DOHH2 (cell line): ENCODE measurements around the gene GRM4.

Experiments used
- H3F3A ChIP-seq: fragments of 200-600 bp; sonication (generic), shearing (Covaris generic); 2 replicates; pipeline ENCODE4 v1.6.0; 2016; ENCODE audit warnings: antibody characterized with exemption, mild to moderate bottlenecking; ENCODE audit not compliant: control insufficient read depth, insufficient read depth
- H3K27ac ChIP-seq: fragments of 200-600 bp; sonication (generic); 2 replicates; pipeline ENCODE4 v1.5.1; 2014; ENCODE audit warnings: low read depth, mild to moderate bottlenecking, low read length, moderate library complexity
- H3K27me3 ChIP-seq: fragments of 200-600 bp; sonication (generic); 2 replicates; pipeline ENCODE4 v1.6.1; 2014; ENCODE audit warnings: mild to moderate bottlenecking, low read length, mixed read lengths; ENCODE audit not compliant: control insufficient read depth
- H3K36me3 ChIP-seq: fragments of 200-600 bp; sonication (generic); 2 replicates; pipeline ENCODE4 v1.6.1; 2014; ENCODE audit warnings: mild to moderate bottlenecking, low read length, moderate library complexity, mixed read lengths; ENCODE audit not compliant: control insufficient read depth
- H3K4me1 ChIP-seq: fragments of 200-600 bp; sonication (generic); 2 replicates; pipeline ENCODE4 v1.6.1; 2014; ENCODE audit warnings: mild to moderate bottlenecking, low read length, mixed read lengths; ENCODE audit not compliant: control insufficient read depth
- H3K4me2 ChIP-seq: fragments of 200-600 bp; sonication (generic); 2 replicates; pipeline ENCODE4 v1.6.0; 2014; ENCODE audit warnings: mild to moderate bottlenecking, low read length, moderate library complexity
- H3K4me3 ChIP-seq: fragments of 200-600 bp; sonication (generic); 2 replicates; pipeline ENCODE4 v1.5.1; 2014; ENCODE audit warnings: mild to moderate bottlenecking, low read length, mixed read lengths
- H3K79me2 ChIP-seq: fragments of 200-600 bp; sonication (generic); 2 replicates; pipeline ENCODE4 v1.6.1; 2014; ENCODE audit warnings: mild to moderate bottlenecking, low read length, mixed read lengths; ENCODE audit not compliant: control insufficient read depth
- H3K9me2 ChIP-seq: fragments of 200-600 bp; sonication (generic); replicated peaks from 2 replicates; pipeline ENCODE4 v1.6.1; 2014; ENCODE audit warnings: mild to moderate bottlenecking, low read length, mixed read lengths; ENCODE audit not compliant: control insufficient read depth
- H3K9me3 ChIP-seq: fragments of 200-600 bp; sonication (generic); 2 replicates; pipeline ENCODE4 v1.6.1; 2014; ENCODE audit warnings: antibody characterized with exemption, low read length, mixed read lengths; ENCODE audit not compliant: control insufficient read depth, insufficient read depth
- H4K20me1 ChIP-seq: fragments of 200-600 bp; sonication (generic); 2 replicates; pipeline ENCODE4 v1.6.0; 2014; ENCODE audit warnings: low read depth, mild to moderate bottlenecking, antibody characterized with exemption, low read length, moderate library complexity; ENCODE audit not compliant: control insufficient read depth, insufficient read depth
- CTCF ChIP-seq: fragments of 200-600 bp; sonication (generic); IDR thresholded peaks from one replicate; pipeline ENCODE4 v1.5.1; 2014; ENCODE audit warnings: antibody characterized with exemption, mild to moderate bottlenecking, low read depth, low read length; ENCODE audit not compliant: poor library complexity, severe bottlenecking
- EZH2phosphoT487 ChIP-seq: fragments of 200-600 bp; sonication (generic); IDR thresholded peaks from 2 replicates; pipeline ENCODE4 v1.6.1; 2017; ENCODE audit warnings: borderline replicate concordance, mild to moderate bottlenecking, antibody characterized with exemption, low read length, moderate library complexity, mixed read lengths

The GRM4 gene

GRCh38 chr6:34020807-34021553 is 124.9 kb downstream of the GRM4 start:
- H3K9me2 ChIP-seq: no peaks in the 10 kb centered on the region
- no peak overlapping the region for H3K27ac ChIP-seq
- H3K79me2 ChIP-seq: no peaks in the 10 kb centered on the region
- H3K4me3 ChIP-seq: no peak overlapping the region
- no peaks in the 10 kb centered on the region for H3K36me3 ChIP-seq
- H3K4me1 ChIP-seq: no peaks in the 10 kb centered on the region
- no peaks in the 10 kb centered on the region for H3K27me3 ChIP-seq
- peaks cover 9% of the 10 kb centered on the region; the same call in 1 of the 2 replicates for H3K9me3 ChIP-seq
- H3F3A ChIP-seq: no peaks in the 10 kb centered on the region
- TF ChIP-seq CTCF: no peak
- TF ChIP-seq EZH2phosphoT487: no peak
- no peaks in the 10 kb centered on the region for H4K20me1 ChIP-seq
- H3K4me2 ChIP-seq: no peak overlapping the region

DNA sequence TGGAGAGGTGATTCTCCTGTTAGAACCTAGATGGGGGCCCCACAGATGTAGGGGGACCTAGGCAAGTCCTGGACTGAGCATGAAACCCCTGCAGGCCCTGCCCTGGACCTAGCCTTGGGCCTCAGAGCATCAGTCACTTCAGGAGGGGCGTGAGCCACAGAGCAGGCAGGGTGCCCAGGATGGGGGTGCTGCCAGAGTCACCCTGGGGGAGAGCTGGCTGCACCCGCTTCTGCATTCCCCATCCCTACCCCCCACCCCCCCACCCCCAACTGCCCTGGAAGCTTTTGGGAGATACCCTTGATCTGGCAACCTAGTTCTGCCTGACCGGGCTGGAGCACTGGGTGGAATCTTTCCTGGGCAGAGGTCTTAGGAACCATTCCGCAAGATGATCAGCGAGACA is 125.6 kb downstream of the GRM4 start:
- H3K27ac ChIP-seq: no peak overlapping the region
- H3K9me2 ChIP-seq: no peaks in the 10 kb centered on the region
- H3K4me1 ChIP-seq: no peaks in the 10 kb centered on the region
- H3K4me2 ChIP-seq: no peak overlapping the region
- no peak overlapping the region for H3K4me3 ChIP-seq
- no peaks in the 10 kb centered on the region for H3F3A ChIP-seq
- peaks cover 9% of the 10 kb centered on the region; the same call in 1 of the 2 replicates for H3K9me3 ChIP-seq
- H3K27me3 ChIP-seq: no peaks in the 10 kb centered on the region
- no peaks in the 10 kb centered on the region for H3K79me2 ChIP-seq
- no peaks in the 10 kb centered on the region for H3K36me3 ChIP-seq
- TF ChIP-seq EZH2phosphoT487: no peak
- no peak for TF ChIP-seq CTCF
- H4K20me1 ChIP-seq: no peaks in the 10 kb centered on the region

DNA sequence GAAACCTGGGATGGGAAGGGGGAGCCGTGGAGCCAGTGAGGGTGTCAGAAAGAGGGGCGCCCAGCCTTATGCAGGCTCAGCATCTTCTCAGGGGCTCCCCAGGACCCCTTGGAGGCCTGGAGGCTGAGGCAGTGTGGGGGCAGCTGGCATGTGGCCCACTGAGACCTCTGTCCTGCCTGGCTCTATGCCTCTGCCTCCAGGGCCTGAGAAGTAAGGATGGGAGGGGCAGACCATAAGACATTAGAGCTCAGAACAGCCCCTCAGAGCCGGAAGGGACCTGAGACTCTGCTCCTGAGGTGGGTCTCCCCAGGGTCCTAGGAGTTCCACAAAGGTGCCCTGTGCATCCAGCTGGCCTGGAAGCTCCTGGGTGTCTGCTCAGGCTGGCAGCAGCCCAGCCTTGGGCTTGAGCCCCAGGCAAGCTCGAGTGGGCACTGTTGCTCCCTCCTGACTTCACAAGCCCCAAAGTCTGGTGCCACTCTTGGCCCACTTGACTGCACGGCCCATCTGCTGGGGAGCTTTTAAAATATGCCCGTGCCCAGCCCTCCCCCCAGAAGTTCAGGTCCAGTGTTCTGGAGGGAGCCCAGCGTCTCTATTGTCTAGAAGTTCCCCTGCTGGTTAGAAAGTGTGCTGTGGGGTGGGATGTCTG is 126.8 kb downstream of the GRM4 start:
- Histone ChIP-seq H3K27me3 (no peaks in the 10 kb centered on the region), H3K4me1 (no peaks in the 10 kb centered on the region), H3K79me2 (no peaks in the 10 kb centered on the region), H4K20me1 (no peaks in the 10 kb centered on the region), H3K36me3 (no peaks in the 10 kb centered on the region), H3K27ac (no peak overlapping the region), H3K9me3 (peaks cover 9% of the 10 kb centered on the region; the same call in 1 of the 2 replicates), H3K4me2 (no peak overlapping the region), H3F3A (no peaks in the 10 kb centered on the region), H3K9me2 (no peaks in the 10 kb centered on the region), H3K4me3 (no peak overlapping the region)
- TF ChIP-seq EZH2phosphoT487 (no peak), CTCF (no peak)
